HCT116 (cell line): Measurements from ENCODE around the gene ACCS. TPM values are rescaled to one million over a fixed set of nuclear protein-coding genes. Genes with fewer than 3 reads are reported as not detected.

Source experiments
- ATAC-seq: fragments of 200-7000 bp; cut with Tn5 transposase; 2 replicates; pipeline ENCODE4 v1.9.1; 2020; ENCODE audit warnings: mild to moderate bottlenecking, moderate library complexity
- BruUV-seq: library from RNA; stranded (reverse); fragments of 400-500 nt; replicated peaks from 2 replicates; lab custom pipeline; 2021; lab: Mats Ljungman, UMichigan
- CTCF ChIA-PET: fragments of 300-600 bp; sonication (Branson Sonifier 250); formaldehyde crosslinking; loops from one replicate; lab custom pipeline; 2021; ENCODE audit warnings: antibody characterized with exemption; lab: Charles Lee
- POLR2A ChIA-PET: fragments of 300-600, 350-600 bp; sonication (Branson Sonifier 250); formaldehyde crosslinking; loops from one replicate; lab custom pipeline; 2021; ENCODE audit warnings: antibody characterized with exemption; lab: Charles Lee
- RAD21 ChIA-PET, 2 experiments: fragments of 300-600 bp; sonication (Branson Sonifier 250); formaldehyde crosslinking; loops; one replicate each; lab custom pipeline; 2023; ENCODE audit warnings: low total read pairs in 2 of 2; ENCODE audit not compliant: uncharacterized antibody in 2 of 2, unreplicated experiment in 2 of 2, low non-redundant PET in 1 of 2; lab: Charles Lee
- DNase-seq: peaks from one replicate; pipeline ENCODE4 v3.0.0-alpha.2; 2010; ENCODE audit warnings: low read depth, low spot score
- H2AFZ ChIP-seq: fragments of 200-600 bp; shearing (Covaris generic), sonication (generic); 2 replicates; pipeline ENCODE4 v1.6.1; 2017; ENCODE audit warnings: low read depth, mixed run types, mixed read lengths, antibody characterized with exemption, low read length; ENCODE audit not compliant: poor library complexity, severe bottlenecking
- H3K27ac ChIP-seq: 2 replicates; pipeline ENCODE4 v1.5.1; 2012; ENCODE audit warnings: low read depth, low read length
- H3K27me3 ChIP-seq: fragments of 200-600 bp; sonication (generic); 2 replicates; pipeline ENCODE4 v1.6.1; 2016; ENCODE audit warnings: mixed run types, low read length, mixed read lengths; ENCODE audit not compliant: insufficient read depth
- H3K36me3 ChIP-seq, 2 experiments: fragments of 200-500 bp in 1 of 2; fragments of 200-600 bp in 1 of 2; sonication (Bioruptor generic) in 1 of 2; sonication (generic) in 1 of 2; 2 replicates each; pipeline versions ENCODE4 v1.5.1 to v1.6.1; 2014 to 2016; ENCODE audit warnings: low read length in 2 of 2, inconsistent platforms in 1 of 2, mixed read lengths in 1 of 2, mixed run types in 1 of 2; ENCODE audit not compliant: insufficient read depth in 2 of 2, control insufficient read depth in 1 of 2
- H3K4me1 ChIP-seq, 2 experiments: fragments of 200-600 bp in 1 of 2; sonication (generic) in 1 of 2; 2 replicates each; pipeline versions ENCODE4 v1.5.1 to v1.6.1; 2012 to 2017; ENCODE audit warnings: low read length in 2 of 2, inconsistent platforms in 1 of 2, mild to moderate bottlenecking in 1 of 2, mixed read lengths in 1 of 2, mixed run types in 1 of 2, moderate library complexity in 1 of 2; ENCODE audit not compliant: insufficient read depth in 2 of 2, control insufficient read depth in 1 of 2
- H3K4me2 ChIP-seq: fragments of 200-600 bp; sonication (generic); 2 replicates; pipeline ENCODE4 v1.6.1; 2017; ENCODE audit warnings: mixed run types, low read length, mixed read lengths
- H3K4me3 ChIP-seq, 2 experiments: fragments of 200-600 bp in 1 of 2; sonication (generic) in 1 of 2; replicated peaks in 1 of 2; 2 replicates each; pipeline ENCODE4 v1.5.1; 2011 to 2016; ENCODE audit warnings: low read length in 2 of 2, control low read depth in 1 of 2, low read depth in 1 of 2, mild to moderate bottlenecking in 1 of 2, mixed read lengths in 1 of 2, mixed run types in 1 of 2
- H3K79me2 ChIP-seq: fragments of 200-600 bp; sonication (generic); 2 replicates; pipeline ENCODE4 v1.6.1; 2017; ENCODE audit warnings: mild to moderate bottlenecking, mixed run types, low read length, moderate library complexity, mixed read lengths; ENCODE audit not compliant: insufficient read depth
- H3K9ac ChIP-seq: fragments of 200-600 bp; sonication (generic); 2 replicates; pipeline ENCODE4 v1.6.1; 2016; ENCODE audit warnings: low read length, mixed read lengths
- H3K9me2 ChIP-seq: fragments of 200-600 bp; sonication (generic), shearing (Covaris generic); 2 replicates; pipeline ENCODE4 v1.6.1; 2017; ENCODE audit warnings: mixed run types, mild to moderate bottlenecking, moderate library complexity; ENCODE audit not compliant: insufficient read depth
- H3K9me3 ChIP-seq, 2 experiments: fragments of 200-500 bp in 1 of 2; fragments of 200-600 bp in 1 of 2; sonication (Bioruptor generic) in 1 of 2; sonication (generic) in 1 of 2; 2 replicates each; pipeline ENCODE4 v1.6.1; 2014 to 2017; ENCODE audit warnings: low read length in 2 of 2, mixed read lengths in 2 of 2, inconsistent platforms in 1 of 2, low read depth in 1 of 2, mild to moderate bottlenecking in 1 of 2, mixed run types in 1 of 2, moderate library complexity in 1 of 2; ENCODE audit not compliant: control insufficient read depth in 1 of 2, insufficient read depth in 1 of 2
- H4K20me1 ChIP-seq: fragments of 200-600 bp; sonication (generic), shearing (Covaris generic); 2 replicates; pipeline ENCODE4 v1.6.1; 2017; ENCODE audit warnings: mixed run types, mild to moderate bottlenecking, moderate library complexity; ENCODE audit not compliant: insufficient read depth
- CEBPB ChIP-seq: IDR thresholded peaks from 2 replicates; pipeline ENCODE4 v1.6.1; 2012; ENCODE audit warnings: low read depth
- EGR1 ChIP-seq: IDR thresholded peaks from 2 replicates; pipeline ENCODE4 v1.6.1; 2012; ENCODE audit warnings: low read depth
- JUND ChIP-seq: IDR thresholded peaks from 2 replicates; pipeline ENCODE4 v1.6.1; 2012
- POLR2A ChIP-seq: IDR thresholded peaks from 2 replicates; pipeline ENCODE4 v1.7.0; 2011; ENCODE audit warnings: borderline replicate concordance; ENCODE audit not compliant: insufficient read depth, insufficient read length; ENCODE audit errors: extremely low read depth
- RAD21 ChIP-seq: IDR thresholded peaks from 2 replicates; pipeline ENCODE4 v1.6.1; 2012; ENCODE audit warnings: low read depth, mild to moderate bottlenecking
- SIN3A ChIP-seq: IDR thresholded peaks from 2 replicates; pipeline ENCODE4 v1.6.1; 2012; ENCODE audit warnings: low read depth
- SP1 ChIP-seq: IDR thresholded peaks from 2 replicates; pipeline ENCODE4 v1.6.1; 2012; ENCODE audit warnings: low read depth
- SRF ChIP-seq: IDR thresholded peaks from 2 replicates; pipeline ENCODE4 v1.6.1; 2012; ENCODE audit warnings: low read depth
- TCF7L2 ChIP-seq: IDR thresholded peaks from 2 replicates; pipeline ENCODE4 v1.7.0; 2011; ENCODE audit warnings: borderline replicate concordance, inconsistent platforms; ENCODE audit not compliant: insufficient read depth, insufficient read length; ENCODE audit errors: extremely low read depth
- YY1 ChIP-seq: IDR thresholded peaks from 2 replicates; pipeline ENCODE4 v1.6.1; 2011; ENCODE audit warnings: low read length, low read depth, moderate library complexity, mild to moderate bottlenecking; ENCODE audit not compliant: insufficient replicate concordance; ENCODE audit errors: extremely low read depth
- ZNF274 ChIP-seq: fragments of 200-500 bp; sonication (Bioruptor generic); IDR thresholded peaks from 2 replicates; pipeline ENCODE4 v1.6.1; 2014; ENCODE audit warnings: mild to moderate bottlenecking, low read depth, low read length, inconsistent platforms
- intact Hi-C: fragments of 100-400 bp; cut with micrococcal nuclease; formaldehyde crosslinking; loops from 2 replicates; pipeline ENCODE4 v1.10.0; 2022
- total RNA-seq: library from RNA; stranded (reverse); gene quantifications from one replicate; pipeline ENCODE4 v1.2.1, GENCODE V29; 2021; ENCODE audit not compliant: unreplicated experiment
- TF ChIP-seq, protein P1 (sequence below): IDR thresholded peaks from 2 replicates; pipeline ENCODE4 v1.6.1; 2012
- TF ChIP-seq, protein P2 (sequence below): IDR thresholded peaks from 2 replicates; pipeline ENCODE4 v1.6.1; 2011; ENCODE audit warnings: mild to moderate bottlenecking, low read length, moderate library complexity; ENCODE audit not compliant: insufficient replicate concordance; ENCODE audit errors: extremely low read depth
- TF ChIP-seq, protein P3 (sequence below): IDR thresholded peaks from 2 replicates; pipeline ENCODE4 v1.6.1; 2012; ENCODE audit warnings: low read depth
- TF ChIP-seq, protein P4 (sequence below), 3 experiments: fragments of 200-600 bp in 1 of 3; sonication (generic) in 1 of 3; IDR thresholded peaks in 2 of 3; conservative IDR thresholded peaks in 1 of 3; 2 replicates each; pipeline ENCODE4 v1.5.1; 2012 to 2017; ENCODE audit warnings: low read depth in 2 of 3, low read length in 2 of 3, antibody characterized with exemption in 1 of 3, borderline replicate concordance in 1 of 3, control low read depth in 1 of 3, mild to moderate bottlenecking in 1 of 3, mixed read lengths in 1 of 3, mixed run types in 1 of 3, moderate library complexity in 1 of 3; ENCODE audit not compliant: insufficient read depth in 1 of 3
- TF ChIP-seq, protein P5 (sequence below): IDR thresholded peaks from 2 replicates; pipeline ENCODE4 v1.6.1; 2012

The ACCS gene
- total RNA-seq, 1 experiment from 2014 or later, result 13.2 TPM

DNA sequence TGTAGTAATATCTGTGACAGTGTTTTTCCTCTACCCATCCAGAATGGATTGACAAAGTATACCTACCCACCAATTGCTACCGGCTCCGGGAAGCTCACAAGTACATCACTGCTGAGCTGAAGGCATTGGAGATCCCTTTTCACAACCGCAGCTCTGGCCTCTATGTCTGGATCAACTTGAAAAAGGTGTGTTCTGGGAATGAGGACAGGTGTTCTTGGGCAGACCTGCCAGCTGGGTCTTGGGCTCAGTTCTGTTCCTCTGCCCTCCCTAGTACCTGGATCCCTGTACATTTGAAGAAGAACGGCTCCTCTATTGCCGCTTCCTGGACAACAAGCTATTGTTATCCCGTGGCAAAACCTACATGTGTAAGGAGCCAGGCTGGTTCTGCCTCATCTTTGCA lies 7.8 kb upstream of the ACCS start (continued):
- TF ChIP-seq, protein P1, sequence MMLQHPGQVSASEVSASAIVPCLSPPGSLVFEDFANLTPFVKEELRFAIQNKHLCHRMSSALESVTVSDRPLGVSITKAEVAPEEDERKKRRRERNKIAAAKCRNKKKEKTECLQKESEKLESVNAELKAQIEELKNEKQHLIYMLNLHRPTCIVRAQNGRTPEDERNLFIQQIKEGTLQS, result no peak
- no peak for TF ChIP-seq RAD21
- no peak for TF ChIP-seq TCF7L2
- TF ChIP-seq CEBPB, result no peak
- no peak for TF ChIP-seq POLR2A

DNA sequence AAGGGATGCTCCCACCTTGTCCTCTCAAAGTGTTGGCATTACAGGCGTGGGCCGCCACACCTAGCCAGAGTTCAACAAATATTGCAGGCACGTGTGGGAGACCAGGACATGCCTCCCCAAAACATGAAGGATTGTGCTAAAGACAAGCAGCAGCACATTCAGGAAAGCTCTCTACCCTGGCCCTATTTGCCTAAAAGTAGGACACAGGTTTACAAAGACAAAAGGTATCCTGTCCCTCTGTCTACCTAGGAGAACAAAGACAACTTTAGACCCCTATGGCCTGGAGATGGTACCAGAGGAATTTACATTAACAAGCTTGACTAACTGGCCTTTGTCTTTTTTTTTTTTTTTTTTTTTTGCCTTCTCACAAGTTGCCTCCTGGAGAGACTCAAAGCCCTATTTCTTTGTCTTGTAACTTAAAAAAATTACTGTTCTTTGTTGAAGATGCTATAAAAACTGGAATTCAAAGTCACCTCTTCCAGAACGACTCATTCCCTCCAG lies 859 bp upstream of the ACCS start:
- peak overlapping the region; percentile 81 for H3K9ac ChIP-seq
- CTCF ChIA-PET, result no interaction called here

More for the DNA sequence above, 859 bp upstream of the ACCS start:
- Histone ChIP-seq H3K4me3 (peak overlapping the region; percentile 60 to 72), H3K4me2 (peak overlapping the region; percentile 91), H4K20me1 (no peaks in the 10 kb centered on the region), H2AFZ (peak overlapping the region; percentile 33), H3K36me3 (no peaks in the 10 kb centered on the region), H3K27ac (peak overlapping the region; percentile 78; the same call in 1 of the 2 replicates), H3K79me2 (no peaks in the 10 kb centered on the region), H3K9me2 (no peaks in the 10 kb centered on the region), H3K9me3 (no peaks in the 10 kb centered on the region), H3K4me1 (peaks cover 11 to 19% of the 10 kb centered on the region in 2 experiments), H3K27me3 (no peaks in the 10 kb centered on the region)
- DNase-seq (no peak), ATAC-seq (no peak)
- TF ChIP-seq ZNF274 (no peak), SRF (no peak), JUND (no peak), POLR2A (no peak), CEBPB (no peak), SIN3A (no peak), RAD21 (no peak), SP1 (no peak), TCF7L2 (no peak), YY1 (no peak), EGR1 (no peak)
- TF ChIP-seq, protein P2, sequence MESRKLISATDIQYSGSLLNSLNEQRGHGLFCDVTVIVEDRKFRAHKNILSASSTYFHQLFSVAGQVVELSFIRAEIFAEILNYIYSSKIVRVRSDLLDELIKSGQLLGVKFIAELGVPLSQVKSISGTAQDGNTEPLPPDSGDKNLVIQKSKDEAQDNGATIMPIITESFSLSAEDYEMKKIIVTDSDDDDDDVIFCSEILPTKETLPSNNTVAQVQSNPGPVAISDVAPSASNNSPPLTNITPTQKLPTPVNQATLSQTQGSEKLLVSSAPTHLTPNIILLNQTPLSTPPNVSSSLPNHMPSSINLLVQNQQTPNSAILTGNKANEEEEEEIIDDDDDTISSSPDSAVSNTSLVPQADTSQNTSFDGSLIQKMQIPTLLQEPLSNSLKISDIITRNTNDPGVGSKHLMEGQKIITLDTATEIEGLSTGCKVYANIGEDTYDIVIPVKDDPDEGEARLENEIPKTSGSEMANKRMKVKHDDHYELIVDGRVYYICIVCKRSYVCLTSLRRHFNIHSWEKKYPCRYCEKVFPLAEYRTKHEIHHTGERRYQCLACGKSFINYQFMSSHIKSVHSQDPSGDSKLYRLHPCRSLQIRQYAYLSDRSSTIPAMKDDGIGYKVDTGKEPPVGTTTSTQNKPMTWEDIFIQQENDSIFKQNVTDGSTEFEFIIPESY, result no peak
- TF ChIP-seq, protein P3, sequence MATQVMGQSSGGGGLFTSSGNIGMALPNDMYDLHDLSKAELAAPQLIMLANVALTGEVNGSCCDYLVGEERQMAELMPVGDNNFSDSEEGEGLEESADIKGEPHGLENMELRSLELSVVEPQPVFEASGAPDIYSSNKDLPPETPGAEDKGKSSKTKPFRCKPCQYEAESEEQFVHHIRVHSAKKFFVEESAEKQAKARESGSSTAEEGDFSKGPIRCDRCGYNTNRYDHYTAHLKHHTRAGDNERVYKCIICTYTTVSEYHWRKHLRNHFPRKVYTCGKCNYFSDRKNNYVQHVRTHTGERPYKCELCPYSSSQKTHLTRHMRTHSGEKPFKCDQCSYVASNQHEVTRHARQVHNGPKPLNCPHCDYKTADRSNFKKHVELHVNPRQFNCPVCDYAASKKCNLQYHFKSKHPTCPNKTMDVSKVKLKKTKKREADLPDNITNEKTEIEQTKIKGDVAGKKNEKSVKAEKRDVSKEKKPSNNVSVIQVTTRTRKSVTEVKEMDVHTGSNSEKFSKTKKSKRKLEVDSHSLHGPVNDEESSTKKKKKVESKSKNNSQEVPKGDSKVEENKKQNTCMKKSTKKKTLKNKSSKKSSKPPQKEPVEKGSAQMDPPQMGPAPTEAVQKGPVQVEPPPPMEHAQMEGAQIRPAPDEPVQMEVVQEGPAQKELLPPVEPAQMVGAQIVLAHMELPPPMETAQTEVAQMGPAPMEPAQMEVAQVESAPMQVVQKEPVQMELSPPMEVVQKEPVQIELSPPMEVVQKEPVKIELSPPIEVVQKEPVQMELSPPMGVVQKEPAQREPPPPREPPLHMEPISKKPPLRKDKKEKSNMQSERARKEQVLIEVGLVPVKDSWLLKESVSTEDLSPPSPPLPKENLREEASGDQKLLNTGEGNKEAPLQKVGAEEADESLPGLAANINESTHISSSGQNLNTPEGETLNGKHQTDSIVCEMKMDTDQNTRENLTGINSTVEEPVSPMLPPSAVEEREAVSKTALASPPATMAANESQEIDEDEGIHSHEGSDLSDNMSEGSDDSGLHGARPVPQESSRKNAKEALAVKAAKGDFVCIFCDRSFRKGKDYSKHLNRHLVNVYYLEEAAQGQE, result no peak
- TF ChIP-seq, protein P4, sequence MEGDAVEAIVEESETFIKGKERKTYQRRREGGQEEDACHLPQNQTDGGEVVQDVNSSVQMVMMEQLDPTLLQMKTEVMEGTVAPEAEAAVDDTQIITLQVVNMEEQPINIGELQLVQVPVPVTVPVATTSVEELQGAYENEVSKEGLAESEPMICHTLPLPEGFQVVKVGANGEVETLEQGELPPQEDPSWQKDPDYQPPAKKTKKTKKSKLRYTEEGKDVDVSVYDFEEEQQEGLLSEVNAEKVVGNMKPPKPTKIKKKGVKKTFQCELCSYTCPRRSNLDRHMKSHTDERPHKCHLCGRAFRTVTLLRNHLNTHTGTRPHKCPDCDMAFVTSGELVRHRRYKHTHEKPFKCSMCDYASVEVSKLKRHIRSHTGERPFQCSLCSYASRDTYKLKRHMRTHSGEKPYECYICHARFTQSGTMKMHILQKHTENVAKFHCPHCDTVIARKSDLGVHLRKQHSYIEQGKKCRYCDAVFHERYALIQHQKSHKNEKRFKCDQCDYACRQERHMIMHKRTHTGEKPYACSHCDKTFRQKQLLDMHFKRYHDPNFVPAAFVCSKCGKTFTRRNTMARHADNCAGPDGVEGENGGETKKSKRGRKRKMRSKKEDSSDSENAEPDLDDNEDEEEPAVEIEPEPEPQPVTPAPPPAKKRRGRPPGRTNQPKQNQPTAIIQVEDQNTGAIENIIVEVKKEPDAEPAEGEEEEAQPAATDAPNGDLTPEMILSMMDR (IDR thresholded peaks at IDR 0.05 in 2 of 3, conservative IDR thresholded peaks at IDR 0.05 in 1 of 3; ENCODE audit: borderline replicate concordance in 1 of 3, insufficient read depth in 1 of 3, low read depth in 2 of 3, low read length in 2 of 3), result no peak
- TF ChIP-seq, protein P5, sequence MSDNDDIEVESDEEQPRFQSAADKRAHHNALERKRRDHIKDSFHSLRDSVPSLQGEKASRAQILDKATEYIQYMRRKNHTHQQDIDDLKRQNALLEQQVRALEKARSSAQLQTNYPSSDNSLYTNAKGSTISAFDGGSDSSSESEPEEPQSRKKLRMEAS, result no peak
- no TSS peak for BruUV-seq
- POLR2A ChIA-PET, result no interaction called here
- intact Hi-C loops, result no loop called here
- RAD21 ChIA-PET, result no interaction called here
